Measurements from ENCODE around the gene SMTNL2.

The SMTNL2 gene

DNA sequence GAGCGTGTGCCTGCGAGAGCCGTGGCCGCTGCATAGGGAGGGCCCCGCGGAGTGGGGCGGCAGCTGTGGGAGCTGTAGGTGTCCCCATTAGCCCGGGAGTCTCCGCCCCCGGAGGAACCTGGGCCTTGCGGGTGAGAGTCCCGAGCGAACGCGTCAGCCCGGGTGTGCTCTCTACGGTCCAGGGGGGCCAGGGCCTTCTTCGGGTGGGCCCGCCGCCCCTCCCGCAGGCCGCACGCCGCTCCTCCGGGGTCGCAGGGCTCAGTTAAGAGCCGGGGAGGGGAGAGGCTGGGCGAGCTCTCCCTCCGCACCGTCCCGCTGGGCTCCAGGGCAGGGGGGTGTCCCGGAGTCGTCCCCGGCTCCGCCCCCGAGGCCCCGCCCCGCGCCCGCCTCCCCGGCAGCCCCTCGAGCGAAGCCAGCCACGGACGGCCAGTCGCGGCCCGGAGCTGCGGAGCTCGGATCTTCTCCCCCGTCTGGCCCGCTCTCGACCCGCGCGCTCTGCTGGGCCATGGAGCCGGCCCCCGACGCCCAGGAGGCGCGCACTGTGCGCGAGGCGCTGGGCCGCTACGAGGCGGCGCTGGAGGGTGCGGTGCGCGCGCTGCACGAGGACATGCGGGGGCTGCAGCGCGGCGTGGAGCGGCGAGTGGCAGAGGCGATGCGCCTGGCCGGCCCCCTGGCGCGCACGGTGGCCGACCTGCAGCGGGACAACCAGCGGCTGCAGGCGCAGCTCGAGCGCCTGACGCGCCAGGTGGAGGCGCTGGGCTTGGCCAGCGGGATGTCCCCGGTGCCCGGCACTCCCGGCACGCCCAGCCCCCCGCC, at the start of gene SMTNL2:
Gene SMTNL2 (plus strand): TSS at position 429 of the 816 bp plus-strand sequence. CDS start 77 bp downstream, at position 506.
- no peak for DNase-seq

- DNase-seq: no peak
Observed at GRCh38 chr17:4534928-4535666, 49.2 kb upstream of the SMTNL2 start.

GRCh38 chr17:4535667-4536258, 48.6 kb upstream of the SMTNL2 start:
- no peak for DNase-seq

DNA sequence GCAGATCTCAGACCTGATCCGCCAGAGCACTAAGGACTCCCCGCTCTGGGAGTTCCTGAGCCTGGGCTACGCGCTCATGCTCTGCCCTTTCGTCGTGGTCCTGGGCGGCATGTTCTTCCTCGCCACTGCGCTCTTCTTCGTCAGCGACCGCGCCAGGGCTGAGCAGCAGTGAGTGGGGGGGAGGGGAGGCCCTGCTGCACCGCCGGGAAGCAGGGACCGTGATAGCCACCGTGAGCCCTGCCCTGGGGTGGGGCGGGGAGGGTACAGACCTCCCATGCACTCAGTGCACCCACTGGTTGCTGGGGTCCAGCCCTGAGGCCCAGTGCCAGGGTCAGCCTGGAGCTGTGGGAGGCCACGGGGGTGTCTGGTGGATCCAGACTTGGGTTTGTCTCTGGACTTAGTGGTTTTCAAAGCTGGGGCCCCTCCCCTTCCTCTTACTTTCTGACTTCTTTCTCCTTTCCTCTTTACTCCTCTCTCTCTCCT, 48.0 kb upstream of the SMTNL2 start:
- no peak for DNase-seq

GRCh38 chr17:4536742-4537411, 47.5 kb upstream of the SMTNL2 start:
- DNase-seq: no peak

- DNase-seq: no peak
Observed at GRCh38 chr17:4537451-4538235, 46.7 kb upstream of the SMTNL2 start.

GRCh38 chr17:4538236-4539002, 45.9 kb upstream of the SMTNL2 start:
- DNase-seq: no peak

DNA sequence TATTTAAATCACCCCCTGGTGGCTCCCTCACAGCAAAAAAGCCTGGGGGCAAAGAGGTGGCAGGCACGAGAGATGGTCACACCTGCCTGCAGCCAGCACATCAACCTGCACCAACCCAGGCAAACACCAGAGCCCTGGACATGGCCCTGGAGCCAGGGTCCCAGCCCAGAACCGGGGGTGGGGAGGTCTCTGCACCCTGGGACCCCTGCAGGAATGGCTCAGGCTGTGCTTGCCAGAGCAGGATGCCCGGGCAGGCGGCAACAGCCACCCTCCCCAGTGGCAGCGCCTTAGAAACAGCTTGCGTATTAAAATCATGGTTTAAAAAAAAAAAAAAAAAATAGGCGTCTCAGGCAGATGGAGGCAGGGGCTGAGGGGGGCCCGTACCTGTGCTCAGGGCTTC, 45.3 kb upstream of the SMTNL2 start:
- DNase-seq: no peak

DNA sequence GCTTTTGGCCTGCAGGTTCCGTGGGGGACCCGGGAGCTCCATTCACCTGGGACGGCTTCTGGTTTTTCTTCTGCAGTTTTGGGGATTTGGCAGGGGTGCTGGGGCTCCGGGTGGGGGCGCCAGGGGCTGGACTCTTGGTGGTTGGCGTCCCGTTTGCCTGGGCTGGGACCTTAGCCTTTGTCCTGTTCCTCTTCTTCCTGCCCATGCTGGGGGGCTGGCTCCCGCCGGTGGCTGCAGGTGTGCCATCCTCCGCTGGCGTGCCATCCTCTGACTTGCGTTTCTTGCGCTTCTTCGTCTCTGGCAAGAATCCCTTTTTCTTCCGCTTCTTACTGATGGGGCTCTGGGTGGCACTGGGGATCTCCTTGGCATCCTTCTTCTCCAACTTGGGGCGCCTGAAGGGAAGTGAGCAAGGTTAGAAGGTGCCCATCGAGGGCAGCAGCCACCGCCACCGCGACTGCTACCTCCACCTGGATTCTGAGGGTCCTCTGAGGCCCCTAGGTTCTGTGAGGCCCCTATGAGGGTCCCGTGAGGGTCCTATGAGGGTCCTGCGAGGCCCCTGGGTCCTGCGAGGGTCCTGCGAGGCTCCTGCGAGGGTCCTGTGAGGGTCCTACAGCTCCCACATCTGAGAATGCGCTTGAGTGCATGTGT, 44.6 kb upstream of the SMTNL2 start:
- no peak for DNase-seq

DNA sequence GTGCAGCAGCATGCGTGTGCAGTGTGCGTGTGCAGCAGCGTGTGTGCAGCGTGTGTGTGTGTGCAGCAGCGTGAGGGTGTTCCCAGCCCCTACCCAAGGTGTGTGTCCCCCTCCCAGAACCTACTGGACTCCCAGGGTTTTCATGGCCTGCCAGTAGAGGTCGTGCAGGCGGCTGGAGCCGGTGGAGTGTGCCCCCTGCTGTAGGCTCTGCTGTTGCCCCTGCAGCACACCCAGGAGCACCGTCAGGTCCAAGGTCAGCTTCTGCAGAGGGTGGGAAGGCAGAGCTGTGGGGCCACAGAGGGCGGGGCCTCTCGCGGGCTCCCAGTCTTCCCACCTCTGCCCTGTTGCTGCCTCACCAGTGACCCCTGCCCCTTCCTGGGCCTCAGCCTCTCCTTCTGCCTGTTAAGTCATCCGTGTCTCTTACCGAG, 44.1 kb upstream of the SMTNL2 start:
- no peak for DNase-seq

GRCh38 chr17:4540687-4541327, 43.5 kb upstream of the SMTNL2 start:
- DNase-seq: no peak

GRCh38 chr17:4541328-4542002, 42.9 kb upstream of the SMTNL2 start:
- DNase-seq: no peak

DNA sequence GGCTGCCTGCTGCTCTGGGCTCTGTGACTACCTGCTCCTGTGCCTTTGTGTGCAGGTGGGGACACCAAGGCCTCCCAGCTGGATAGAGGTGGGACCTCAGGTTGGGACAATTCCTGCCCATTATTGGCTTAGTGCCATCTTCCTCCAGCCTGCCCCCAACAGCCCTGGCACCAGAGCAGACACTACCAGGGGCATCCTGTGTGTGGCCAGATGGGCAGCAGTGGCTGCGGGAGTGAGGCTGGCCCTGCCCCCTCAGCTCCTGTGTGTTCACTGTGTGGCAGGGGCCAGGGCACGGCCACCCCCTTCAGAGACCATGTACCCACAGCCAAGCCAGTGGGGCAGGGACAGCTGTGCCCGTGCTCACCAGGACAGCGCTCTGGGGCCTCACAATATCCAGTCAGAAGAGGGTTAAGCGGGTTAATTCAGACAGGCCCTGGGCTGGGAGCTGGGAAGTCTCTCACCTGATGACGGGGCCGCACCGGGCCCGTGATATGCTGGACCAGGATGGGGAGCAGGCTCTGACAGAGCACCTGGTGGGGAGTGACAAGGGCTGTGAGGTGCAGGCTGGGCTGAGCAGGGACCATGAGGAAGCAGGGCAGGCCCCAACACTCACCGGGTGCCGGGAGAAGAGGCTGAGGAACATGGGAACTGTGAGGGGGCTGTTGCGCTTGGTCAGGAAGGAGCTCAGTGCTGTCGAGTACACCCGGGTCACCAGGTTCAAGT, 42.2 kb upstream of the SMTNL2 start:
- DNase-seq: no peak

- no peak for DNase-seq
Observed at GRCh38 chr17:4542726-4543191, 41.6 kb upstream of the SMTNL2 start.

DNA sequence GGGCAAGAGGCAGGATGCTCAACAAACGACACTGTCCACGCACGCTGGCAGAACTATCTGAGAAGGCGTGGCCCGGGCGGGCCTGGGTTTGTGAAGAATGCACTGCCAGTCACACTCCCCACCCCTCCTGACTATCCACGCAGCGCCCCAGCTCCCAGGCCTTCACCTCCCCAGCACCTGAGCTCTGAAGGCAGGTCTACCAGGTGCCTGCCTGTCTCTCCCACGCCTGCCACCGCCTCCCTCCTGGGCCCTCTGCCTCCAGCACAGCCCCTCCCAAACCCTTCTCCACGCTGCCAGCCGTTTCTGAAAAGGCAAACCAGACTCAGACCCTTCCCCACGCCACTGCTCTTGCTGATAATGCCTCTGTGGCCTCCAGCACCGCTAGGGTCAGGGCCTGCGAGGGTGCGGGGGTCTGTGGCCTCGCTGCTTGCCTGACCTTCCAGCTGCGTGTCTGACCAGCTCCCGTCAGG, 40.7 kb upstream of the SMTNL2 start:
- no peak for DNase-seq

DNA sequence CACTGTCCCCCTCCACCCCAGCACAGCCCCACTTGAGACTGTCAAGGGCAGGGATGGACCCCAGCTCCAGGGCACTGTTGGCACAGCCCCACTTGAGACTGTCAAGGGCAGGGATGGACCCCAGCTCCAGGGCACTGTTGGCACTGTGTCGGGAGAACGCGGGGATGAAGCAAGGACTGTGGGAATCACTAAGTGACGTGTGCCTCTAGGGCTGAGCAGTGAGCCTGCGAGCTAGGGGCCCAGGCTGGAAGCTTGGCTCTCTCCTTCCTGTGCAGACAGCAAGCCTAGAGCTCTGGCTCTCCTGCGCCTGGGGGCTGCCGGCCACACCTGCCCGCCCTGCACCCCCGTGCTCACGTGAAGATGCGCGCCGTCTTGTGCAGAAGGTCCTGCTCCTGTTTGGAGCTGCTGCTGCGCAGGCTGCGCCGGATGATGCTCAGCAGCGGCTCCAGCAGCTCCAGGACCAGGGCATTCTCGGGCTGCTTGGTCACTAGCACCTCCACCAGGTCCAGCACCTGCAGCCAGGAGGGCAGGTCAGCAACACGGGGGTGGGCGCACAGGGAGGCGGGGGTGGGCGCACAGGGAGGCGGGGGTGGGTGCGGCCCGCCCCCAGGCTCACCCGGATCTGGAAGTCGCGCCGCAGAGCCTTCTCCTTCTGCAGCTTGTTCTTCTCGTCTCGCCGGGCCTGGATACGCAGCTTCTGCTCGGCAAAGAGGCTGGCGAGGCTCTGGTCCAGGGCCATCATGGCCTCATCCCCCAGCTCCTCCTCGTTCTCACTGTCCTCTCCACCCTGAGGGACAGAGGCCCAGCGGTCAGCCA, 40.0 kb upstream of the SMTNL2 start:
- no peak for DNase-seq

DNA sequence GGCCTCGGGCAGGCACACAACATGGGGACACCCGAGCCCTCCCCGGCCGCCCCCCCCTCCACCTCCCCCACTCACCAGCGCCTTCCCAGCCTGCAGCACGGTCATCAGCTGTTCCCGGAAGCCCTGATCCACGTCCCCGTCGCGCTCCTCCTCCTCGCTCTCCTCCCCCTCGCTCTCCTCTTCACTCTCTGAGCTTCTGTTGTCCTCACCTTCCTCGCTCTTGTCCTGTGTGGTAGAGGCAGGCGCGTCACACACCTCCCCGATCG, 39.4 kb upstream of the SMTNL2 start:
- no peak for DNase-seq

Data from COR-L47 (cell line).